HepG2 (cell line): ENCODE results near the gene MTOR. TPM values are rescaled to one million over a fixed set of nuclear protein-coding genes. Genes with fewer than 3 reads are reported as not detected.

ENCODE experiments used
- ATAC-seq: fragments of 200-7000 bp; cut with Tn5 transposase; 3 replicates; pipeline ENCODE4 v1.9.1; 2020; ENCODE audit warnings: mild to moderate bottlenecking, moderate library complexity
- BruUV-seq: library from RNA; stranded (reverse); fragments of 400-500 nt; replicated peaks from 2 replicates; lab custom pipeline; 2021; lab: Mats Ljungman, UMichigan
- CTCF ChIA-PET: fragments of 300-600 bp; formaldehyde crosslinking; extraction: SDS; loops from one replicate; lab custom pipeline; 2021; ENCODE audit warnings: low total read pairs, inconsistent platforms, low intra/inter-chr PET ratio; lab: Yijun Ruan, JAX
- POLR2A ChIA-PET: fragments of 350-600 bp; sonication (Branson Sonifier 250); formaldehyde crosslinking; loops from one replicate; lab custom pipeline; 2020; ENCODE audit warnings: antibody characterized with exemption, inconsistent platforms; lab: Yijun Ruan, JAX
- DNase-seq: peaks from one replicate; pipeline ENCODE4 v3.0.0-alpha.2; 2015; ENCODE audit warnings: low spot score
- FAIRE-seq: peaks from 3 replicates; lab custom pipeline; 2011; peaks lifted over from hg19 to GRCh38; lab: Jason Lieb, UNC
- H2AFZ ChIP-seq: one replicate; pipeline ENCODE4 v1.6.1; 2011; ENCODE audit warnings: low read length, inconsistent platforms
- H3K27ac ChIP-seq: fragments of 300-600 bp; 3 replicates; pipeline ENCODE4 v1.8.0; 2011; ENCODE audit warnings: mixed run types, mild to moderate bottlenecking, mixed read lengths, low read length, inconsistent platforms; ENCODE audit not compliant: insufficient read depth; ENCODE audit errors: extremely low read length
- H3K27me3 ChIP-seq, 2 experiments: fragments of 200-600 bp in 1 of 2; 2 replicates in 1 of 2; 3 replicates in 1 of 2; pipeline versions ENCODE4 v1.6.0 to v1.8.0; 2011; ENCODE audit warnings: low read length in 2 of 2, mild to moderate bottlenecking in 2 of 2, moderate library complexity in 2 of 2, inconsistent platforms in 1 of 2; ENCODE audit not compliant: insufficient read depth in 2 of 2, control insufficient read depth in 1 of 2
- H3K36me3 ChIP-seq, 2 experiments: fragments of 200-600 bp in 1 of 2; replicated peaks in 1 of 2; 2 replicates in 1 of 2; 3 replicates in 1 of 2; pipeline versions ENCODE4 v1.5.1 to v1.8.0; 2011; ENCODE audit warnings: low read length in 2 of 2, inconsistent platforms in 1 of 2; ENCODE audit not compliant: insufficient read depth in 2 of 2, control insufficient read depth in 1 of 2
- H3K4me1 ChIP-seq: 2 replicates; pipeline ENCODE4 v1.5.1; 2012; ENCODE audit warnings: low read length, inconsistent platforms; ENCODE audit not compliant: insufficient read depth
- H3K4me2 ChIP-seq: 2 replicates; pipeline ENCODE4 v1.6.0; 2011; ENCODE audit warnings: low read depth, low read length, inconsistent platforms
- H3K4me3 ChIP-seq, 3 experiments: fragments of 200-600 bp in 1 of 3; sonication (generic), shearing (Covaris generic) in 1 of 3; replicated peaks in 1 of 3; 2 replicates each; pipeline ENCODE4 v1.5.1; 2011 to 2016; ENCODE audit warnings: low read length in 3 of 3, inconsistent platforms in 2 of 3, low read depth in 2 of 3, mild to moderate bottlenecking in 2 of 3, control low read depth in 1 of 3, mixed read lengths in 1 of 3; ENCODE audit not compliant: insufficient read depth in 1 of 3
- H3K79me2 ChIP-seq: one replicate; pipeline ENCODE4 v1.6.1; 2011; ENCODE audit warnings: low read length, inconsistent platforms; ENCODE audit not compliant: insufficient read depth
- H3K9ac ChIP-seq: 2 replicates; pipeline ENCODE4 v1.6.0; 2011; ENCODE audit warnings: mild to moderate bottlenecking, low read depth, low read length, inconsistent platforms; ENCODE audit not compliant: insufficient read depth
- H3K9me3 ChIP-seq: 2 replicates; pipeline ENCODE4 v1.5.1; 2012; ENCODE audit warnings: mild to moderate bottlenecking, low read length
- H4K20me1 ChIP-seq: 2 replicates; pipeline ENCODE4 v1.6.0; 2011; ENCODE audit warnings: inconsistent platforms, mild to moderate bottlenecking, low read length, moderate library complexity; ENCODE audit not compliant: insufficient read depth
- RFX5 ChIP-seq: IDR thresholded peaks from 2 replicates; pipeline ENCODE4 v1.6.1; 2011; ENCODE audit warnings: low read depth, low read length, improper control_type of control experiment
- ZNF274 ChIP-seq: sonication (generic); formaldehyde crosslinking; IDR thresholded peaks from 2 replicates; pipeline ENCODE4 v1.5.1; 2020; ENCODE audit warnings: mild to moderate bottlenecking, missing genetic modification reagents
- ZNF292 ChIP-seq: sonication (generic); formaldehyde crosslinking; IDR thresholded peaks from 2 replicates; pipeline ENCODE4 v1.8.1; 2022; ENCODE audit warnings: mild to moderate bottlenecking, low read depth, missing genetic modification reagents, borderline replicate concordance
- WGBS: methylation state at CpG from one replicate; pipeline ENCODE4 v1.1.6; 2017; ENCODE audit warnings: low lambda C conversion rate; 5-methylcytosine and 5-hydroxymethylcytosine counted together
- in situ Hi-C: cut with HindIII; loops from 2 replicates; pipeline ENCODE4 v1.10.0; 2017; ENCODE audit warnings: low pct_unique_long_range_greater_than_20kb; ENCODE audit not compliant: extremely low pct_ligation_motif_present
- intact Hi-C: fragments of 100-400 bp; cut with micrococcal nuclease; formaldehyde crosslinking; loops from one replicate; pipeline ENCODE4 v1.10.0; 2022; ENCODE audit not compliant: unreplicated experiment
- polyA plus RNA-seq, 8 experiments: library from polyadenylated mRNA; depleted of rRNA in 3 of 8; stranded (reverse) in 7 of 8; unstranded in 1 of 8; fragments of >200 nt; fragmentation: Illumina TruSeq in 4 of 8; extraction: Trizol in 4 of 8; gene quantifications; 2 replicates each; pipeline versions ENCODE4 v1.2.1 to v1.2.3, GENCODE V29; 2011 to 2016; ENCODE audit warnings: low read depth in 4 of 8, missing spikeins in 1 of 8, mixed read lengths in 1 of 8; ENCODE audit not compliant: insufficient read depth in 1 of 8
- total RNA-seq, 5 experiments: library from RNA; depleted of rRNA; stranded (reverse); fragments of >200 nt; fragmentation: Illumina TruSeq; extraction: Trizol; gene quantifications; 2 replicates each; pipeline ENCODE4 v1.2.3, GENCODE V29; 2016; ENCODE audit warnings: low read depth in 1 of 5

MTOR gene
- total and polyA plus RNA-seq, 2 of the 13 experiments (the other 11 are each of a cell fraction or from before 2014, with no cell fraction given), result 24.6 to 34.6 TPM

DNA sequence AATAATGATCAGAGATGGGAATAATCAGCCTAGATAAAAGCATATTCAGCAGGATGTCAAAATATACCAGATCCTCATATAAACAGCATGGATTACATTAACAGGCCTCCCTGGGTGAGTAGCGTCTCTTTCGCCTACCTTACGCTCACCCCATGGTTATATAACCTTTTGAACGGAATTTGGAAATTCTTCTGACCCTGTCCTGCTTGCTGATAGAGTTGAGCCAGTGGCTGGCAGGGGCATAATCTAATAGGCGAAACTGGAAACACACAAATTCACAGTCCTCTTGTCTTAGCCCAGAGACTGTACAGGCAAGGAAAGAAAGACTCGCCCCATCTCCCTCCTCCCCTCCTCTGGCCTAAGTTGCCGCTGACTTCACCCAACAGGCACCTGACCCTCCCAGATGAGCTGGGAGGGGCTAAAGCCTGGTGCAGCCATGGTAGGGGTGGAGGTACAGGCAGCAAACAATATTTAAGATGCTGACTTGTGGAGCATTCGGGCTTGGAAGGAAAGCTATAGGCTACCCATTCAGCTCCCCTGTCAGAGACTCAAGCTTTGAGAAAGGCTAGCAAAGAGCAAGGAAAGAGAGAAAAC, 73.4 kb downstream of the MTOR start, which contains the start of gene ANGPTL7:
Gene ANGPTL7, plus strand, starts transcription at position 498 of the 594 bp plus-strand sequence. CDS start 225 bp downstream, outside the sequence.
- Histone ChIP-seq H3K27ac (no peak within 1 kb of the TSS), H3K36me3 (peaks cover 7 to 57% of the 10 kb centered on the region in 2 experiments), H3K4me2 (no peak within 1 kb of the TSS), H3K9me3 (no peaks in the 10 kb centered on the region), H3K4me1 (no peaks in the 10 kb centered on the region), H3K27me3 (no peaks in the 10 kb centered on the region), H2AFZ (no peak within 1 kb of the TSS), H4K20me1 (no peaks in the 10 kb centered on the region), H3K9ac (no peak within 1 kb of the TSS), H3K79me2 (no peaks in the 10 kb centered on the region), H3K4me3 (no peak within 1 kb of the TSS)
- intact Hi-C loops, result no loop called here
- no peak for TF ChIP-seq ZNF292 (CRISPR knock-in tag)
- in situ Hi-C loops, result no loop called here
- FAIRE-seq (no peak), DNase-seq (no peak), ATAC-seq (no peak)
- WGBS, result 100% methylated on average over 8 of the region's 8 CpGs
- CTCF ChIA-PET, result no interaction called here
- POLR2A ChIA-PET, result no interaction called here
- BruUV-seq, result no TSS peak

DNA sequence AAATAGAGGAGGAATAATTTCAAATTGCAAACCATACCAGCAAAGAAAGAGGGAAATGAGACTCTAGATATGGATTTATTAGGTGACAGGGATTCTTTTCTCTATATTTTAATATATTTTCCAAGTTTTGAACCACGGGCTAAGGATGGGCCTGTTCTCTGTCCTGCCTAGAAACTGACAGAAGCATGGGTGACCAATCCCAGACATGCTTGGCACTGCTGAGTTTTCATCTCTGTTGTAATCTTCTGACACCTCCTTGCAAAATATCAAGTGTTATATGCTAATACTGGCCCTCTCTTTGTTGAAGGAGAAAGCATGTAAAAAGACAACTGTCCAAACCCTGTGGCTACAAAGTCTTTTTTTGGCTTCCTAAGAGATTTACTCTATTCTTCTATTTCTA, 74.0 kb downstream of the MTOR start:
- no peaks in the 10 kb centered on the region for H3K9me3 ChIP-seq
- intact Hi-C loops (no loop called here), in situ Hi-C loops (no loop called here)
- no peaks in the 10 kb centered on the region for H3K27me3 ChIP-seq
- H3K36me3 ChIP-seq, result peaks cover 4 to 51% of the 10 kb centered on the region in 2 experiments
- H3K9ac ChIP-seq, result no peak overlapping the region
- no TSS peak for BruUV-seq
- no peaks in the 10 kb centered on the region for H3K4me1 ChIP-seq
- no peaks in the 10 kb centered on the region for H4K20me1 ChIP-seq
- no peak overlapping the region for H3K4me2 ChIP-seq
- TF ChIP-seq ZNF274 (no peak), RFX5 (peak; percentile 86)
- ChIA-PET POLR2A (no interaction called here), CTCF (no interaction called here)
- DNase-seq (no peak), FAIRE-seq (no peak), ATAC-seq (no peak)
- no peaks in the 10 kb centered on the region for H3K79me2 ChIP-seq
- WGBS, result 94% methylated on average over 1 of the region's 1 CpG
- H3K4me3 ChIP-seq, result no peak overlapping the region
- H2AFZ ChIP-seq, result no peak overlapping the region
- no peak overlapping the region for H3K27ac ChIP-seq
